Panc1 (cell line): ENCODE results near the gene TEX14.

Experiments
- CTCF ChIP-seq: fragments of 450-650 bp; IDR thresholded peaks from 2 replicates; pipeline ENCODE4 v1.5.1; 2017; ENCODE audit warnings: mild to moderate bottlenecking
- POLR2AphosphoS5 ChIP-seq: IDR thresholded peaks from 2 replicates; pipeline ENCODE4 v1.6.1; 2012; ENCODE audit warnings: mild to moderate bottlenecking, low read depth, low read length, moderate library complexity

DNA sequence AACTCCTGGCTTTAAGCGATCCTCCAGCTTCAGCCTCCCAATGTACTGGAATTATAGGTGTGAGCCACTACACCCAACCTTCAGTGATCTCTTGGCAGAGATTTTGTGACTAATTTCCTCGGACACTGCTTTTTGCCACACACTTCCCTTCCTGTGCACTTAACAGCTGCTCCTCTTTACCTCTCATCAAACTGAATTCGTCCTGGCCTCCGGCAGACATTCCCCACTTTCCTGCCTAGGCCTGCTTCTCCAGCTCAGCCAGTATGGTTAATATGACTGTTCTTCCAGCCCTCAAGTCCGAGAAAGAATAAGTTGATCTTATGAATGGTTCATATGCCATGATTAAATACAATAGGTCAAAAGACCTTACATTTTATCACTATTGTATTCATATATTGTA lies 108.4 kb downstream of the TEX14 start:
- TF ChIP-seq CTCF (no peak), POLR2AphosphoS5 (no peak)
